Loucy (cell line): ENCODE results near the gene SLC7A9.

ENCODE experiments used
- CTCF ChIP-seq: fragments of 200-600 bp; sonication (generic); conservative IDR thresholded peaks from 2 replicates; pipeline ENCODE4 v1.5.1; 2014; ENCODE audit warnings: mild to moderate bottlenecking, antibody characterized with exemption, low read length
- EZH2phosphoT487 ChIP-seq: fragments of 200-600 bp; IDR thresholded peaks from 2 replicates; pipeline ENCODE4 v1.6.1; 2018; ENCODE audit warnings: antibody characterized with exemption, mild to moderate bottlenecking, moderate library complexity, borderline replicate concordance

- TF ChIP-seq CTCF: no peak
- TF ChIP-seq EZH2phosphoT487: no peak
Observed at GRCh38 chr19:32887572-32888215, 18.1 kb upstream of the SLC7A9 start.
